Measurements from ENCODE around the gene LYRM2. TPM values are rescaled to one million over a fixed set of nuclear protein-coding genes. Genes with fewer than 3 reads are reported as not detected.

Gene LYRM2
- total and polyA plus RNA-seq, 7 donors = 15.0 to 39.6 (median 25.7) TPM

DNA sequence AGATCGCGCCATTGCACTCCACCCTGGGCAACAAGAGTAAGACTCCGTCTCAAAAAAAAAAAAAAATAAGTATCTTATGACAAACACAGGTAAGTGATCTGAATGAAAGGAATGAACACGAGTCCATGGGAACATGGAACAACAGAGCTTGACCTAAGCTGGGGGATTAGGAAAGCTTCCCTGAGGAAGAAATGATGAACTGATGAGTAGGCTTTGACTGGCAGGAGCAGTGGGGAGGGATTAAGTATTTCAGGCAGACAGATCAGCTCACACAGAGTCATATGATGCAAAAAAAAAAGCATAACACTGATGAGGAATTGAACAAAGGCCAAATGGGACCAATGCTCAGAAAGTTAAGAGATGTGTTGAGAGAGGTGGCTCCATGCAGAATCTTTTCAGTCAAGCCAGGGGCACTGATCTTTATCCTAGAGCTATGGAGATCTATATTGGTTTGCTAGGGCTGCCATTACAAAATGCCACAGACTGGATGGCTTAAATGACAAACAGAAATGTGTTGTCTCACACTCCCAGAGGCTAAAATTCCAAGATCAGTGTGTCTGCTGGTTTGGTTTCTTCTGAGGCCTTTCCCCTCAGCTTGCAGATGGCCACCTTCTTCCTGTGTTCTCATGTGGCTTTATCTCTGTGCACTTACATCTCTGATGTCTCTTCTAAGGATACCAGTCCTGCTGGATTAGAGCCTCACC lies 120.0 kb downstream of the LYRM2 start:
- H3K27me3 ChIP-seq = no peaks in the 10 kb centered on the region
- no peak overlapping the region for H3K27ac ChIP-seq
- H3K4me1 ChIP-seq = no peaks in the 10 kb centered on the region
- no peaks in the 10 kb centered on the region for H3K9me3 ChIP-seq
- DNase-seq = no peak
- 96% methylated on average over 4 of the region's 4 CpGs for WGBS, 2 donors
- intact Hi-C loops (cut with DNase I) = no loop called here
- H3K36me3 ChIP-seq = no peaks in the 10 kb centered on the region
- no peak overlapping the region for H3K4me3 ChIP-seq
- TF ChIP-seq POLR2AphosphoS5 (IDR thresholded peaks at IDR 0.05) = no peak
- TF ChIP-seq, protein P1, sequence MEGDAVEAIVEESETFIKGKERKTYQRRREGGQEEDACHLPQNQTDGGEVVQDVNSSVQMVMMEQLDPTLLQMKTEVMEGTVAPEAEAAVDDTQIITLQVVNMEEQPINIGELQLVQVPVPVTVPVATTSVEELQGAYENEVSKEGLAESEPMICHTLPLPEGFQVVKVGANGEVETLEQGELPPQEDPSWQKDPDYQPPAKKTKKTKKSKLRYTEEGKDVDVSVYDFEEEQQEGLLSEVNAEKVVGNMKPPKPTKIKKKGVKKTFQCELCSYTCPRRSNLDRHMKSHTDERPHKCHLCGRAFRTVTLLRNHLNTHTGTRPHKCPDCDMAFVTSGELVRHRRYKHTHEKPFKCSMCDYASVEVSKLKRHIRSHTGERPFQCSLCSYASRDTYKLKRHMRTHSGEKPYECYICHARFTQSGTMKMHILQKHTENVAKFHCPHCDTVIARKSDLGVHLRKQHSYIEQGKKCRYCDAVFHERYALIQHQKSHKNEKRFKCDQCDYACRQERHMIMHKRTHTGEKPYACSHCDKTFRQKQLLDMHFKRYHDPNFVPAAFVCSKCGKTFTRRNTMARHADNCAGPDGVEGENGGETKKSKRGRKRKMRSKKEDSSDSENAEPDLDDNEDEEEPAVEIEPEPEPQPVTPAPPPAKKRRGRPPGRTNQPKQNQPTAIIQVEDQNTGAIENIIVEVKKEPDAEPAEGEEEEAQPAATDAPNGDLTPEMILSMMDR (IDR thresholded peaks at IDR 0.05) = no peak
- TF ChIP-seq EP300 (IDR thresholded peaks at IDR 0.05) = no peak
- TF ChIP-seq POLR2A (IDR thresholded peaks at IDR 0.05) = no peak

Other genes with a start within 250 kb of the LYRM2 start
- gene RRAGD, start 226.5 kb downstream of the LYRM2 start, total RNA-seq = 10 to 100 TPM; 11.8 to 19.8 (median 13.3) TPM
- gene RRAGD, start 226.5 kb downstream of the LYRM2 start, polyA plus RNA-seq = 10 to 100 TPM in 1 of 3 donors, 1 to 10 TPM in 2; 2.8 to 12.0 (median 6.7) TPM
- 10 to 100 TPM in 3 of 4 donors, 1 to 10 TPM in 1; 8.0 to 21.6 (median 17.3) TPM for gene ANKRD6, start 205.6 kb downstream of the LYRM2 start, total RNA-seq
- gene ANKRD6, start 205.6 kb downstream of the LYRM2 start, polyA plus RNA-seq = 1 to 10 TPM; 1.7 to 4.8 (median 2.3) TPM
- 10 to 100 TPM; 13.2 to 29.9 (median 17.5) TPM for gene MDN1, start 181.0 kb upstream of the LYRM2 start, total RNA-seq
- gene MDN1, start 181.0 kb upstream of the LYRM2 start, polyA plus RNA-seq = 10 to 100 TPM in 1 of 3 donors, 1 to 10 TPM in 2; 3.0 to 16.5 (median 3.2) TPM
- gene CASP8AP2, start 191.1 kb upstream of the LYRM2 start, total RNA-seq = 10 to 100 TPM; 16.4 to 25.8 (median 20.7) TPM
- 1 to 10 TPM; 2.1 to 6.3 (median 3.6) TPM for gene CASP8AP2, start 191.1 kb upstream of the LYRM2 start, polyA plus RNA-seq